HG03460 (cell line): Measurements from ENCODE around the gene TMEM237.
A peak's percentile ranks its signal among the peaks of the same experiment; 100 is the strongest.
"Not testable (repeated sequence)": the region's sequence is repeated elsewhere in the genome, so short reads cannot be mapped to it uniquely, and the experiment has no call there.

Source experiments
- ATAC-seq: cut with Tn5 transposase; IDR thresholded peaks from one replicate; pipeline ENCODE4 v1.9.1; 2021; ENCODE audit not compliant: unreplicated experiment

TMEM237 gene, protein sequence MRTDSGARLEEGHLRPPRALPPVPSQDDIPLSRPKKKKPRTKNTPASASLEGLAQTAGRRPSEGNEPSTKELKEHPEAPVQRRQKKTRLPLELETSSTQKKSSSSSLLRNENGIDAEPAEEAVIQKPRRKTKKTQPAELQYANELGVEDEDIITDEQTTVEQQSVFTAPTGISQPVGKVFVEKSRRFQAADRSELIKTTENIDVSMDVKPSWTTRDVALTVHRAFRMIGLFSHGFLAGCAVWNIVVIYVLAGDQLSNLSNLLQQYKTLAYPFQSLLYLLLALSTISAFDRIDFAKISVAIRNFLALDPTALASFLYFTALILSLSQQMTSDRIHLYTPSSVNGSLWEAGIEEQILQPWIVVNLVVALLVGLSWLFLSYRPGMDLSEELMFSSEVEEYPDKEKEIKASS

DNA sequence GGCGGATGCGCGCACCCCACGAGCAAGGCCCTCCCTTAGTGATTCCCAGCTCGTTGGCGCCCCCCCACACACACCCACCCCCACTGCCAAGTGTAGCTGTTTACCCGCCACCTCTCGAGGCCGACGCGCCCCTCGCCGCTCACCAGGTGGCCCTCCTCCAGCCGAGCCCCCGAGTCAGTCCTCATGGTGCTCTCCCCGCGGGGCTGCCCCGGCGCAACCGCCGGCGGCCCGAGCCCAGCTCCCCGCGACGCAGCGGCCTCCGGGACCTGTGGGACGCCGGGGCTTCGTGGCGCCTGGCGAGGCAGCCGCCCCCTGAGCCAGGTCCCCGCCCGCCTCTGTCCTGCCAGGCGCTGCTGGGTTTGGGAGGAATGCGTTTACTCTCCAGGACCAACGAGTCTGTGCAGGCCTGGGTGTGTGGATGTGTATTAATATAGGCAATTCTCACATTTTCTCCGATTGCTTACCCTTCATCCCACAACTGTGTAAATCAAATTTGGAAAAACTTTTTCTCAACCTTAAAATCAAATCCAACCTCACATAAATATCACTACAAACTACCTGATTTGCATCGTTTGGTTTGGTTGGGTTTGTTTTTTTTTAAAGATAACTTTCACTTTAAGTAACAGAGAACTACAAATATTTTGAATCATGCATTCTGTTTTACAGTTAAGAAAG is at the start of gene TMEM237:
TMEM237 (minus strand) TSS at position 288 of the 675 bp plus-strand sequence; CDS start at position 185, 103 bp downstream.
- ATAC-seq = peak; percentile 49

DNA sequence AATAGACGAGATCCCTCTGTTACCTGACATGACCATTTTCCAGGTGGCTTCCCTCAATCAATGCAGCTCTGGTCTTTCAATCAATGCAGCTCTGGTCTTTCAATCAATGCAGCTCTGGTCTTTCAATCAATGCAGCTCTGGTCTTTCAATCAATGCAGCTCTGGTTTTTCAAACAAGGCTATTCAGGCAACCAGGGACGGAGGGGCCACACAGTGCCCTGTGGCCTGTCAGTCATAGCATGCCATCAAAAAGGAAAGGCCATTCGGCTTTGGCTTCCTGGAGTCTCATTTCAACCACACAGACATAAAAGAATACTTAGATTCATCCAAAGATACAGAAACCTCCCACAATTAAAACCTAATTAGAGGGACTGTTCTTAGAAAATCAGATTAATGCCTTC is 41.9 kb upstream of the TMEM237 start:
- no peak for ATAC-seq

DNA sequence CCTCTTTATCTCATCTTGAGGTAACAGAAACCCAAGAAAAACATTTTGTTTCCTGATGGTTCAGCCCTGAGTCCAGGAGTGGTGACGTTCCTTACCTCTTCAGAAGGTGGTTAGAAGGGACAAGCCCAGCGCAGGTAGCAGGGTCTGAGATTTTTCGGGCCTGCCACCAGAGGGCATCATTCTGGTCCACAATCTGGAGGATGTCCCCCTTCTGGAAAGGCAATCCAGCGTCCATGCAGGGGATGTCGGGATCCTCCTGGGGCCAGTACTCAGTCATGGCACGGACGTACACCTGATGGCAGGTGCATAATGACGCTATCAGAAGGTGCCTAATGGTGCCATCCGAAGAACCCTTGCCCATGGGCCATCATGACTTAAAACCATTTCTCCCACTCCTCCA is 37.4 kb upstream of the TMEM237 start:
- no peak for ATAC-seq

DNA sequence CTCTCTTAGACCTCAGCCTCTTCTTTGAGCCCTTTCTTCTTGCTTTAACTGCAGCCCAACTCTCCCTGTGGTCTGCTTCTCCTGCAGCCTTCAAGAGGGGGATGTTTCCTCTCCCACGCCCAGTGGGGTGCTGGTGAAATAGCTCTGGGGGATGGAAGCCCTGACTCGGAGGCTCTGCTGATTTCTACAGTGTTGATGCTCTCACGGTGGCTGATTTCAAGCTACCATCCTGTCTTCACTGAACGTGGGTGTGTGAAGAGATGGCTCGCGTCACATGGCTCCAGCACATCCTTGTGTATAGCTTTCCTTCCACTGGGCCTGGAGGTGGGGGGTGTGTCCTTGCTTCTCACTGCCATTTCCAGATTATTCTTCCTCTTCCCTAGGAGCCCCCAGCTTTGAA is 35.1 kb upstream of the TMEM237 start:
- no peak for ATAC-seq

DNA sequence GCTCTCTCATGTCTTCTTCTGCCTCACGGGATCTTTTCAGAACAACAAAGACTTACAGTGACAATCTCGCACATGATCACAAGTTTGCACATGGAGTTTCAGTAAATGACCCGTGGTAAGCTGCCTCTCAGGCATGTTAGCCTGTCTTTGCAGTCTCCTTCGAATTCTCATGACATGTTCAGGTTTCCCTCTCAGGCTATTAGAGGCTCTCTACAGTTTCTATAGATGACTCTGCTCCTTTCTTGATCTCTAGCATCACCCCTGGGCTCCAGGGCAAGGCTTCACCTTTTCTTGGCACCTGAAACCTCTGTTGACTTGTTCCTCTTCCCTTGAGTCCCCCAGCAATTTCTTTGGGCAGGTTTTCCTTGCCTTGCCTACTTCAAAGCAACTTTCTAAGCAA is 32.2 kb upstream of the TMEM237 start:
- ATAC-seq = no peak

DNA sequence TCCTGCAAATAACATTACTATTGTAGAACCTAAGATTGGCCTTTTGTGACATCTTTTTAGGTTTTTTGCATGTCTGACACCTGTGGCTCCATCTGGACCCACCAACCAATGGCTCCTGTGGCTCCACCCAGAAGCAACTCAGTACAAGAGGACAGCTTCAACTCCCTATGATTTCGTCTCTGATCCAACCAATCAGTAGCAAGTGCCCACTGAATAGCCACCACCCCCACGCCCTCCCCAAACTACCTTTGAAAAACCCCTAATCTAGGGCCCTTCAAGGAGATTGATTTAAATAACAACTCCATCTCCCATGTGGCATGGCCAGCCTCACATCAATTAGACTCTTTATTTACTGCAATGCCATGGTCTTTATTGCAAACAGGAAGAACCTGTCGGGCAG is 31.5 kb upstream of the TMEM237 start:
- ATAC-seq = no peak

DNA sequence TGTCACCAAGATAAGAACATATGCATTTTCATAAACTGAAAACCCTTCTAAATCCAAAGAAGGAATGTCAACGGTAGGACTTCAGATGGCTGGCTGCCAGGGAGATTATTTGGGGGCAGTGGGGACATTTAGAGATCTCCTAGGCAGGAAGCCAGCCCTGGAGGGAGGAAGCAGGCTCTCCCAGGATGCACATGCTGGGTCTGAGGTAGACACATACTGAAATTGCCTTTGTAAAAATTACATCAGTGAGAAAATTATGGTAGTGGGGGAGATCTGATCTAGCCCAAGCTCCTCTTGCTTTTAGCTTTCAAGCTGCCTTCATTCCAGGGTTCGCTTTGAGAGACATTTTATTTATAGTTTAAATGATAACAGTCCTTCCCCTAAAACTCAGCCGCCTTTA is 31.0 kb upstream of the TMEM237 start:
- ATAC-seq = no peak

DNA sequence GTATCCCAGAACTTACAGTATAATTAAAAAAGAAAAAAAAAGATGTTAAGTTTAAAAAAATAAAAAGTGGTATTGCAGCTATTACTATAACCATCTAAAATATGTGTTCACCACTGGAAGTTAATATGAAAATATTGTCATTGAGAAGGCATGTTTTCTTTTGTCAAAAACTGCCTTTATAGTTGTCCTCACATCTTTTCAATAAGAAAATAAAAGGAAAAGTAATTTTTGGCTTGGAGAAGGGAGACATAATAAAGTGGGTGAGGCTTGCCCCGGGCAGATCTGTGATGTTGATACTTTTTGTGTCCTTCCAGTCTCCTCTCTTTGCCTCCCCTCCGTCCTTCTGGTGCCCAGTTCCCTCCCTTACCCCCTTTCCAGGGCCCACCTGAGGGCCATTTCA is 30.2 kb upstream of the TMEM237 start:
- ATAC-seq = no peak

DNA sequence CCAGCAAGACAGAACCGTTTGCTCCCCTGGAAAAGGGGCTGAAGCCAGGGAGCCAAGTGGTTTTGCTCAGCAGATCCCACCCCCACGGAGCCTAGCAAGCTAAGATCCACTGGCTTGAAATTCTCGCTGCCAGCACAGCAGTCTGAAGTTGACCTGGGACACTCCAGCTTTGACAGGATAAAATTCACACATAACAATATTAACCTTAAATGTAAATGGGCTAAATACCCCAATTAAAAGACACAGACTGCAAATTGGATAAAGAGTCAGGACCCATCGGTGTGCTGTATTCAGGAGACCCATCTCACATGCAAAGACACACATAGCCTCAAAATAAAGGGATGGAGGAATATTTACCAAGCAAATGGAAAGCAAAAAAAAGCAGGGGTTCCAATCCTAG is 27.9 kb upstream of the TMEM237 start:
- not testable (repeated sequence) for ATAC-seq

DNA sequence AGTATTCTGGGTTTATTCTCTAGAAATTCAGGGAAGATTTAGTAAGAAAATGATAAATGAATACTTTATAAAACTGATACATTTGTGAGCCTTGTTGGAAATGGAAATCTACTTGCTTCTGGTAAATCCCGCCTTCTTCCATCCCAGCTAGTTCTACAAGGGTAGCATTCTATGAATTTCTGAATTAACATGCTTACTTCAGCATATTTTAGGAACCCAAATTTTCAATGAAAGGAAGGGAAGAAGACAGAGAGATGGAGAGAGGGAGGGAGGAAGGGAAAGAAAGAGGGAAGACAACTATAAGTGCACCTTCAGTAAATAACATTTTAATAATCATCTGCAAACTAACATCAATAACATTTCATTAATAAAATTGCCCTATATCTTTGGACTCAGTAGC is 26.6 kb upstream of the TMEM237 start:
- no peak for ATAC-seq

DNA sequence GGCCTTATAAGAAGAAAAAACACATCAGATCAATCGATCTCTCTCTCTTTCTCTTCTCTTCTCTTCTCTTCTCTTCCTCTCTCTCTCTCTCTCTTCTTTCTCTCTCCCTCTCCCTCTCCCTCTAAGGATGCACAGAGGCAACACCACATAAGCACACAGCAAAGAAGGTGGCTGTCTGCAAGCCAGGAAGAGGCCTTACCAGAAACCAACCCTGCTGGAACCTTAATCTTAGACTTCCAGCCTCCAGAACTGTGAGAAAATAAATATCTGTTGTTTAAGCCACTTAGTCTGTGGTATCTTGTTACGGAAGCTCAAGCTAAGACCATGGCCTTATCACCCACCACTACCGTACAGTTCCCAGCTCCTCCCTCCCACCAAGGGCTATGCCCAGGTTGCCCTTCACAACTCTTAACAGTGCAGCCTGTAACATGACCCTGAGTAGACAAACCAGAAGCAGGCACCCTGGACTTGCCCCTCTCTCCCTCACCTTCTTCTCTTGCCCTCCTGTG is 25.2 kb upstream of the TMEM237 start:
- no peak for ATAC-seq

DNA sequence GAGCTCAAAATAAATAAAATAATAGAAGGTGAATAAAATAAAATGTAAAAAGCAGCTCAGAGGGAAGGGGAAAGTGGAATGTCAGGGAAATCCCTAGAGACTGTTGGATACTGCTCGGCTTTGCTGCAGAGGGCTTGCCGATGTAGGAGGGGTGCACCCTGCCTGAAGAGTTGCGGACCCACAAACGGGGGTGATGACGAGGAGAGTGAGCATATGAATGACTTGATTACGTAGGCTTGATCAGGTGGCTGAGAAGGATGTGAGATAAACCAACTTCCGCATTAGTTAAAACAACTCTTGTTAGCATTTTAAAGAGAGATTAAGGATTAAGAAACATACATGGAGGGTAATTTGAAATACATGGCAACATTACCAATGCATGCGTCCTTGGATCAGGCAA is 21.0 kb upstream of the TMEM237 start:
- no peak for ATAC-seq

DNA sequence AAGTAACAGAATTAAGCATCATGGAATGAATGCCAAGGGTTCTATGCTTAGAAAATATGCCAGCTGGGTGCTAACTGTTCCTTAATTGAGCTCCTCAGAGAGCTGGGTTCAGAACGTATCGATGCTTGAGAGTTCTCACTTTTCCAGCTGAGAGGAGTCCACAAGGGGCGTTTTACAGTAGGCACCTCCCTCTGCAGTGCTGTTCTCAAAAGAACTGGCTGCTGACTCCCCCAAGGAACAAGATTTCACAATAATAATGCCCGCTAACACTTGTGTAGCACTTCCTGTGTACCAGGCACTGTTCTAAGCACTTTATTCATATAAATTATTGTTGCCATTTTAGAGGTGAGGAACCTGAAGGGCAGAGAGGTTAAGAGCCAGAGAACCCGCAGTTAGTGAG is 18.1 kb upstream of the TMEM237 start:
- ATAC-seq = no peak

DNA sequence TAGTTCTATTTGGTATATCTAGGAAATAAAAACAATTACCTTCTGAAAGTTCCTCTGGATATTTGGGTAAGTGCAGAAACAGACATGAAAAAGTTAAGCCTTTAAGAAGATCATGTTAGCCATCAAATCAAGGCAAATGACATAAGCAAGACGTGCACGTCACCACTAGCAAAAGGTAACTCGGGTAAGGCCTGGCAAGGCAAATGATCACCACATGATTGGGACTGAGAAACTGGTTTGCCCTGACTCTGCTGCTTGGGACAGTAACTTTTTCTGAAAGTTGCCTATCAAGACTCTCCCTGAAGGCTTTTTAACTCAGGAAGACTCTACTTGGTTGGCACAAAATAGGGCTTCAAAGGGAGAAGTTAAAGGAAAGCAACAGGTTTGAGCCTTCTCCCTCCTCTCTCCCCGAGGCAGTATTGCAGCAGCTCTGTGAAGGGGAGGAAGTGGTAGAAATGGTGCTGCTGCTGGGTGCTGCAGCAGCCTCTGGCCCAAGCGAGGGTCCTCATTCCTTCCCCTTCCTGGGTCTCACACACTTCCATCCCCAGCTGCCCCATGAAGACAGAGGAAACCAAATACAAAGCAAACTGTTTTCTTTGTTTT is 17.1 kb upstream of the TMEM237 start:
- ATAC-seq = no peak

DNA sequence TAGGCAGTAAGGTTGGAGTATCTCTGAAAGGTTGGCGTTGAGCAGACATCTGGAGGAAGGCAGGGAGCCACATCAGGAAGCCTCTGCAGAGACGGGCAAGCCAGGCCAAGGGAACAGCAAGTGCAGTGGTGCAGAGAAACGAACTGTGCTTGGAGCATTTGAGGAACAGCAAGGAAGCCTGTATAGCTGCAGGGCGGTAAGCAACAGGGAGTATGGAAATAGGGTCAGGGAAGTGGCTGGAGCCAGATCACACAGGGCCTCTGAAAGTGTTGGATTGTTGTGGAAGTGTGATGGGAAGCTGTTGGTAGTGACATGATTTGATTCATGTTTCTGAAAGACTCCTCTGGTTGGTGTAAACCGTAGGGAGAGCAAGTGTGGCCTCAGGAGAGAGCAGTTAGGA is 13.4 kb upstream of the TMEM237 start:
- no peak for ATAC-seq

DNA sequence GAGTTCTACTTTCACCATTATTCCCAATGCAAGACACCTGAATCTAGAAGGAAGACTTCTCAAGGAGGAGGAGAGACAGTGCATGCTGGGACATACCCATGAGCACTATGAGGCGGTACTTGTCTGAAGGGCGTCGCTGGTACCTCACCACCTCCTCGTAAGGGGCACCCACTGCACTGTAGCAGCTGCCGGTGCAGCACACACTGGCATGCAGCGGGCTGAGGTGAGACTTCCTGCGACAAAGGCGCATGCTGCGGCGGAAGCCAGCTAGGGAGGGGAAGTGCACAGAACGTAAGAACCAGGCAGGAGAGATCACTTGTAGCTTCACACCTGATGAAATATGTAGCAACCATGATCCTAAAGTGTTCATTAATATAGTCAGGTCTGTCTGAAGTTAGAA is 12.8 kb upstream of the TMEM237 start:
- no peak for ATAC-seq

DNA sequence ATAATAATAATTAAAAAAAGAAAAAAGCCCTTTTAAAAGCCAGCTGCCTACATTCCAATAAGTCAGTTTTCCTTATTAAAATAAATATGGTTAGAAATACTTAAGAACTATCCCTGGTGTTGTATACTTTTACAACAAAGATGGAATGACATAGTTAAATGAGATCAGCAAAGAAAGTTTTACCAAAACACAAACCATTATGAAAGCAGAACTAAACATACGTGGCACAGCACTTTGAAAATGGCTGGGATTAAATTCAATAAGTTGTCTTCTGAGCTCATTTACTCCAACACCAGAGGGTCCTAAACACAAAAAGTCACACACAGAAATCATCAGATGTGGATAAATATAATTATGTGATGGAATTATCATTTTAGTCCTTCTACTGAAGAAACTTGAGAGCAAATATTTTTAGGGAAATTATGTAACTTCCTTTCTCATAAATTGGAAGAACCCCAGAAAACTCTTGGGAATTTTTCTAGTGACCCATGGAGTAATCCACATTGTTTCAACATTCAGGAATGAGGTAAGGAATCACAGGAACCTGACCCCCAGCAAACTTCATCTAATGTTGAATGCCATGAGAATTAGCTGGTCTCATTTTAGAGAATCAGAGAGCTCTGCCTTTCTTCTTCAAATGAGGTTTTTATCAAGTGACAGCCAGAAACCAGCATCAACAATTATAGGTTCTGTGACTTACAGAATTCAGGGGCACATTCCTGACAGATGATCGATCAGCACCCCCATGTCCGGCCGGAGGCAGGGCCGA is 11.5 kb upstream of the TMEM237 start:
- no peak for ATAC-seq

DNA sequence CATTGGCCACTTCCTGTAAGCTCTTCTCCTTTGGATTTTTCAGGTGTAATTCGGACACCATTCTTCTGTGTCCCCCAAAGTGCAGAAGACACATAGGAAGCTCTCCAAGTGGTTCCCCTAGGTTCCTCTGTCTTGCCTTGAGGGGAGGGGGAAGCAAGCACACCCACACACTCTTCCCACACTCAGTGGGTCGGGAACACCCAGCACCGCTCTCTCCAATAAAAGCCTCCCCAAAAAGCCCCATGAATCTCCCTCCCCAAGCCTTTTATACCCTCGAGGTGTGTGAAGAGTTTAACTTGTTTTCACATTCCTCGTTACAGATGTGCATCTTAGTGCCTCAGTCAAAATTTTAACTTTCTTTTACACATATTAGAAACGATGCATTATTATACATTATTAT is 9.9 kb upstream of the TMEM237 start:
- ATAC-seq = no peak

DNA sequence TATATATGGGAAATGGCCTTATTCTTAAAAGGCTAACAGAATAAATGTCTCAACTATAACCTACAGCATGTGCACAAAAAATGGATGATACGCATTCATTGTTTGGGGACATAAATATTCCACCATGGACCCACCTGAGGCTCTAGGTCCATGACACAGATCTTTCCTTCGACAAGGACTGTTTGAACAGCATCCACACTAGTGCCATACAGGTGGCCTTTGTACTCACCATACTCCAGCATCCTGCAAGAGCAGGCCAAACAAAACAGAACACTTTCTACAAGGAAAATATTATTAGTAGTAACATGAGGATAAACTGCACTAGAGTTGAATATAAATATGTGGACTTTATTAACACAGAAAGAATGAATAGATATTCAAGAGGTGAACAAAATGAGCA is 6.1 kb upstream of the TMEM237 start:
- no peak for ATAC-seq

DNA sequence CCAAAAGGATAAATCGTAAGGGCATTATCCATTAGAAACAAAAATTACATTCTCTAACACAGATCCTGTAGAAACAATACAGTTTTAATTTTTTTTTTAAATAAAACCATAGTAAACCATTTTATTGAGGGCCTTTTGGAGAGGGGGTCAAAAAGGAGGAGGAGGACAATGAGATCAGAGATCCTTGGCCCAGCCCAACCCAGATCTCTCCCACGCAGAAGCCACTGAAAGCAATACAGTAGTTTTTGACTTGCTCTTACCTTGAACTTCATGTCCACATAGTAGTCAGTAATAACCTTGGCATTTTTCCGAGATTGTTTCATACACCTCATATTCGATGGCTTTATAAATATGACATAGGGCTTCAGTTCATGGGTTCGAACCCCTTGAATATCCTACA is 4.1 kb upstream of the TMEM237 start:
- ATAC-seq = no peak

DNA sequence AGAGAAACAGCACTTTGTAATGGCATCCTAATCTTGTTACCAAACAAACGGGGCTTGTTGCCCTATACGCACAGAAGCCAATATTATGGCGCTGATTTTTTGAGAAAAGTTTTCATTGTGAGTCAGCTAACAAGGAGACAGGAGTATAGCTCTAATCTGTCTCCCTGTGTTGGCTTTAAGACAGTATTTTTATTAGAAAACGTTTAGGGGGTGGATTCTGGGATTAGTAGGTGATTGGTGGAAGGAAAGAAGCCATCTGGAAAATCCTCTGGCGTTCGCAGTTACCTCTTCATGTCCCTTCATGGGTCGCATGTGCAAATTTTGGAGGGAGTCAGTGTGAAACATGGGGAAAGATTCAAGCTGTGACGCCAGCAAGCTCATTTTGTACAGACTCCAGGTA is 698 bp upstream of the TMEM237 start:
- ATAC-seq = no peak
